SH-SY5Y (cell line): ENCODE data around the gene HDGFL2.

Source experiments
- GATA2 ChIP-seq: IDR thresholded peaks from 2 replicates; pipeline ENCODE4 v1.6.1; 2011; ENCODE audit warnings: mild to moderate bottlenecking, low read depth, low read length
- GATA3 ChIP-seq: IDR thresholded peaks from 2 replicates; pipeline ENCODE4 v1.6.1; 2011; ENCODE audit warnings: low read depth, mild to moderate bottlenecking, low read length, moderate library complexity

GRCh38 chr19:4499318-4499717 is 27.2 kb downstream of the HDGFL2 start:
- TF ChIP-seq GATA3 = no peak
- TF ChIP-seq GATA2 = no peak
